Chondrocyte (in vitro differentiated cells): ENCODE data around the gene TRABD2B. TPM values are rescaled to one million over a fixed set of nuclear protein-coding genes. Genes with fewer than 3 reads are reported as not detected.

Source experiments
- DNase-seq: peaks from one replicate; pipeline ENCODE4 v3.0.0; 2021; ENCODE audit warnings: mixed read lengths, low spot score
- H3K27ac Mint-ChIP-seq: one replicate; pipeline ENCODE4 v1.8.0; 2021; ENCODE audit warnings: mild to moderate bottlenecking, moderate library complexity, mixed read lengths; ENCODE audit not compliant: unreplicated experiment
- H3K27me3 Mint-ChIP-seq: 2 replicates; pipeline ENCODE4 v1.8.0; 2021; ENCODE audit warnings: low read depth, mixed read lengths
- H3K36me3 Mint-ChIP-seq: 2 replicates; pipeline ENCODE4 v1.8.0; 2021; ENCODE audit warnings: low read depth, mixed read lengths
- H3K4me1 Mint-ChIP-seq: 2 replicates; pipeline ENCODE4 v1.8.0; 2021; ENCODE audit warnings: low read depth, mild to moderate bottlenecking, mixed read lengths
- H3K4me3 Mint-ChIP-seq: one replicate; pipeline ENCODE4 v1.8.0; 2021; ENCODE audit warnings: mild to moderate bottlenecking, moderate library complexity, mixed read lengths; ENCODE audit not compliant: unreplicated experiment
- H3K9me3 Mint-ChIP-seq: 2 replicates; pipeline ENCODE4 v1.8.0; 2021; ENCODE audit warnings: low read depth, mixed read lengths
- CTCF ChIP-seq: fragments of 200-600 bp; sonication (generic); IDR thresholded peaks from 2 replicates; pipeline ENCODE4 v1.5.0; 2021; ENCODE audit warnings: antibody characterized with exemption, mild to moderate bottlenecking, moderate library complexity
- total RNA-seq: library from RNA; stranded (reverse); gene quantifications from 3 replicates; pipeline ENCODE4 v1.2.1, GENCODE V29; 2021

The TRABD2B gene
- total RNA-seq, 1 donor from 2014 or later = 0.90 TPM

GRCh38 chr1:47996060-47996405, 1.2 kb downstream of the TRABD2B start:
- no peaks in the 10 kb centered on the region for H3K9me3 Mint-ChIP-seq
- no peak for TF ChIP-seq CTCF
- H3K4me3 Mint-ChIP-seq = peak overlapping the region; percentile 74
- no peak for DNase-seq
- peaks cover 73% of the 10 kb centered on the region for H3K27me3 Mint-ChIP-seq
- no peaks in the 10 kb centered on the region for H3K36me3 Mint-ChIP-seq
- no peak overlapping the region for H3K27ac Mint-ChIP-seq
- peaks cover 20% of the 10 kb centered on the region for H3K4me1 Mint-ChIP-seq

- Mint-ChIP-seq H3K36me3 (no peaks in the 10 kb centered on the region), H3K4me3 (peak overlapping the region; percentile 74), H3K9me3 (no peaks in the 10 kb centered on the region), H3K4me1 (peaks cover 20% of the 10 kb centered on the region), H3K27me3 (peaks cover 72% of the 10 kb centered on the region), H3K27ac (no peak overlapping the region)
- TF ChIP-seq CTCF = no peak
- no peak for DNase-seq
Observed at GRCh38 chr1:47995306-47996050, 1.7 kb downstream of the TRABD2B start.

- no peaks in the 10 kb centered on the region for H3K9me3 Mint-ChIP-seq
- H3K27ac Mint-ChIP-seq = no peak overlapping the region
- peaks cover 20% of the 10 kb centered on the region for H3K4me1 Mint-ChIP-seq
- TF ChIP-seq CTCF = no peak
- H3K4me3 Mint-ChIP-seq = no peak overlapping the region
- peaks cover 2% of the 10 kb centered on the region for H3K36me3 Mint-ChIP-seq
- DNase-seq = no peak
- peaks cover 73% of the 10 kb centered on the region for H3K27me3 Mint-ChIP-seq
Observed at GRCh38 chr1:47993881-47994625, 3.1 kb downstream of the TRABD2B start.

GRCh38 chr1:47993416-47993740, 3.8 kb downstream of the TRABD2B start:
- no peaks in the 10 kb centered on the region for H3K9me3 Mint-ChIP-seq
- H3K36me3 Mint-ChIP-seq = peaks cover 2% of the 10 kb centered on the region
- no peak overlapping the region for H3K4me3 Mint-ChIP-seq

More at GRCh38 chr1:47993416-47993740, 3.8 kb downstream of the TRABD2B start:
- Mint-ChIP-seq H3K27ac (no peak overlapping the region), H3K27me3 (peaks cover 70% of the 10 kb centered on the region), H3K4me1 (peaks cover 20% of the 10 kb centered on the region)
- DNase-seq = no peak
- TF ChIP-seq CTCF = no peak
